HG03139 (cell line): ENCODE results near the gene U2AF1.
"Not testable (repeated sequence)": the region's sequence is repeated elsewhere in the genome, so short reads cannot be mapped to it uniquely, and the experiment has no call there.

Experiments
- ATAC-seq: cut with Tn5 transposase; IDR thresholded peaks from one replicate; pipeline ENCODE4 v1.9.1; 2021; ENCODE audit not compliant: unreplicated experiment

Gene U2AF1

GRCh38 chr21:43082587-43083300, 24.6 kb downstream of the U2AF1 start:
- ATAC-seq, result not testable (repeated sequence)

DNA sequence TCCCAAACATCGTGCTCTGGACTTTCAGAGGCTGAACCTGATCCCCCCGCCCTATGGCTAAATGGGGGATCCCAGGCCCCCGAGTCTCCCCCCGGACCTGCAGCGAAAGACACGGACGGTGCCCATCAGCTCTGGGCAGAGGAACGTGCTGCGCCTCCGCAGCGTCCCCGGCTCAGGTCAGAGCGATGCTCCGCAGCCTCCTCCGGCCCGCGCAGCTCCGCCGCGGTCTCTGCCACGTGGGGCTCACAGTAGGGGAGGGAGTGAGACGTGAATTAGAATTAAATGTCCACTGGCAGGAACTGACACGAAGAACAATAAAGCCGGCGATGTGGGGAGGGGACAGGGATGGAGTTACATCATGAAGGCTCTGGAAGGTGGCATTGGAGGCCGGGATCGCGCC, 30.7 kb downstream of the U2AF1 start:
- not testable (repeated sequence) for ATAC-seq

- ATAC-seq, result not testable (repeated sequence)
Measured at GRCh38 chr21:43076023-43076637, 31.2 kb downstream of the U2AF1 start.

DNA sequence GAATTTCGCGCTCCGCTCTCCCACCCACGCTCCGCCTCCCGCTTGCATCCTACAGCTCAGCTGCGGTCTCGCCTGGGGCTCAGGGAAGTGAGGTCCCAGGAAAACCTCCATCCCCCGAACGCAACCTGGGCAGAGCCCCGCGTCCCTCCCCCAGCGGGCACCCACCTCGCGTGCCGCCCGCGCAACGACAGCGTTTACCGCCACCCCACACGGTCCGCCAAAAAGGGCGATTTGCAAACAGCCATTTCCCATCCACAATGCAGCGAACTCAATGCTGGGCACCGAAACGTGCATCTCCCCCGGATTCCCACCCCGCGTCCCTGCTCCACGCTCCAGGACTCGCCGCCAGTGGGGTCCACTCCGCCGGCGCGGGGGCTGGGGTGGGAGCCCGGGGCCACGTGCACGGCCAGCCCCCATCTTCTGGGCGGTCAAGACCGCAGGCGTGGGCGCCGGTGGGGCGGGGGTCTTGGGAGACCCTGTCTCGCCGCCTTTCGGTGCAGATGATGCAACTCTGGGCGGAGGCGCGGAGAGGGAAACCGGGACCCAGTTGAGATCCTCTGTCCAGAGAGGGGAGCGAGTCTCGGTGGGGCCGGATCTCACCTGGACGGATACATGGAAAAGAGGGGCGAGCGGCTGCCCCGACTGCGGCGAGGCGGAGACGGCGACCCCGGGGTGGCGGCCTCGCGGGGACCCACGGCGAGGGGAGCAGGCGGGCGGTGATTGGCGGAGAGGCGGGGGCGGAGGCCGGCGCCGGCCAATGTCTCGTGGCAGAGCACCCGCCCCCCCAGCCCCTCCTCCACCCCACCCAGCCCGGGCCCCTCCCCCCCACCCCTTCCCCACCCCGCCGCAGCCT, 32.0 kb downstream of the U2AF1 start, which contains the start of gene CBS:
TSS of gene CBS (minus strand) at position 666 of the 853 bp plus-strand sequence. CDS start 3,642 bp downstream, outside the sequence.
- ATAC-seq, result not testable (repeated sequence)

- ATAC-seq, result not testable (repeated sequence)
Measured at GRCh38 chr21:43074401-43075169, 32.8 kb downstream of the U2AF1 start.

DNA sequence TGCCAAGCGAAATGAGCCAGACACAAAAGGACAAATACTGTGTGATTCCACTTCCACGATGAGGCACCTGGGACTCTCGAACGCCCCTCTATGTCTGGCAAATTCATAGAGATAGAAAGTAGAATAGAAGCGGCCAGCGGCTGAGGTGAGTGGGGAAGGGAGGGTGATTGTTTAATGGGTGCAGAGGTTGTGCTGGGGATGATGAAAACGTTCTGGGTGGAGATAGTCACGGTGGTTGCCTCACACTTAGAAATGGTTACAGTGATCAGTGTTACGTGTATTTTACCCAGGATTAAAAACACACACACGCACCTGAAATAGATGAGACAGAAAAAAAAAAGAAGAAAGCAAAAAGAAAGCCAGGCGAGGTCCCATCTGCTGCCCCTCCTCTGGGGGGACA, 34.6 kb downstream of the U2AF1 start:
- ATAC-seq, result not testable (repeated sequence)

- ATAC-seq, result not testable (repeated sequence)
Measured at GRCh38 chr21:43069682-43070081, 37.7 kb downstream of the U2AF1 start.

DNA sequence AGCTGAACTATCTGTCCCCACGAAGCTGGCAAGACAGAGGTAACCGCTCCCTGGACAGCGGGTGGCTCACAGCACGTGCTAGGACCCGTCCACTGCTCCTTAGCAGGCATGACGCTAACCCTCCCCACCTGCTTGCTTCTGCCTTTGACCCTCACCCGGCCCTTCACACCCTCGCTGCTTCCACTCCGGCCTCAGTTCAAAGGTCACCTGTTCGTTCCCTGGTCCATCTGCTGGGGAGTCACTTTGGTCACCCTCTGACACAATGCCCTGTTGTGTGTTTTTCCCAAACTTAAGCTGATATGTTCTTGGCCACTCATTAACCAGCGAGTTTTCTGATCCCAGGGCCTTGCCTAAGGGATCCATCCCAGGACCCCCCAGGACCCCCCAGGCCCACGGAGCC, 39.3 kb downstream of the U2AF1 start:
- not testable (repeated sequence) for ATAC-seq

- ATAC-seq, result not testable (repeated sequence)
Measured at GRCh38 chr21:43066690-43067089, 40.7 kb downstream of the U2AF1 start.

DNA sequence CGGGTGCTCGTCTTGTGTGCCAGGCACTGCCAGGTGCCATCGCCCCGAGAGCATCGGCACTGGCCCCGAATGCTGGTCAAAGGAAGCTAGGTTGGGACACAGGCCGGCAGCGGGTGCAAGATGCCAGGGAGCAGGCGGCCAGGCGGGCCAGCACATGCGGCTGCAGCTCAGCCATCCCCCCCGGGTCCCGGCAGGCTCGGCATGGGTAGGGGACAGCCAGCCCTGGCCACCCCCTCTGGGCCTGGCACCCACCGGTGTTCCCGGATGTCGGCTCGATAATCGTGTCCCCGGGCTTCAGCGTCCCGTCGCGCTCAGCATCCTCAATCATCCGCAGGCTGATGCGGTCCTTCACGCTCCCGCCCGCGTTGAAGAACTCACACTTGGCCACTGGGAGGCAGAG, 41.4 kb downstream of the U2AF1 start:
- ATAC-seq, result not testable (repeated sequence)

GRCh38 chr21:43064265-43064917, 43.0 kb downstream of the U2AF1 start:
- not testable (repeated sequence) for ATAC-seq

GRCh38 chr21:43062955-43063664, 44.3 kb downstream of the U2AF1 start:
- not testable (repeated sequence) for ATAC-seq

DNA sequence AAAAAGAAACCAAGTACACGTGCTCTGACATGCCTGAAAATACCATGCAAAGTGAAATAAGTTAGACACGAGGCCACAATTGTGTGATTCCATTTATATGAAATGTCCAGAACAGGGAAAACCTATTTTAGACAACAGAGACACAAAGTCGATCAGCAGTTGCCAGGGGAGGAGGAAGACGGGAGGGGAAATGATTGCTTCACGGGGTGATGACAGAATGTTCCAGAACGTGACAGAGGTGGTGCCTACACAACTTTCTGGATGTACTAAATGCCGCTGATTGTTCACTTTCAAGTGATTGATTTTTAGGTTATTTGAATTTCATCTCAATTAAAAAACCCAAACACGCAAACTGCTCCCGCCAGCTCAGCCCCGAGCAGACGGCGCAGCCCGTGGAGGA, 54.3 kb downstream of the U2AF1 start:
- not testable (repeated sequence) for ATAC-seq

- ATAC-seq, result not testable (repeated sequence)
Measured at GRCh38 chr21:43045876-43046821, 61.2 kb downstream of the U2AF1 start.

- not testable (repeated sequence) for ATAC-seq
Measured at GRCh38 chr21:43045165-43045875, 62.0 kb downstream of the U2AF1 start.

GRCh38 chr21:43044547-43044946, 62.8 kb downstream of the U2AF1 start:
- not testable (repeated sequence) for ATAC-seq

GRCh38 chr21:43043291-43043690, 64.1 kb downstream of the U2AF1 start:
- not testable (repeated sequence) for ATAC-seq
